Trophoblast cell (in vitro differentiated cells and primary cell): ENCODE results near the gene GPR171.

Experiments used
- DNase-seq, 2 donors: peaks; one replicate each; pipeline ENCODE4 v3.0.0-alpha.2; 2016
- H2AFZ ChIP-seq: 2 replicates; pipeline ENCODE4 v1.6.1; 2013; ENCODE audit warnings: low read length, moderate library complexity, mild to moderate bottlenecking; ENCODE audit not compliant: insufficient read depth, poor library complexity
- H2AK5ac ChIP-seq: 2 replicates; pipeline ENCODE4 v1.6.1; 2013; ENCODE audit warnings: mild to moderate bottlenecking, low read length
- H2BK120ac ChIP-seq: 2 replicates; pipeline ENCODE4 v1.6.1; 2013; ENCODE audit warnings: low read length, mild to moderate bottlenecking, moderate library complexity; ENCODE audit not compliant: insufficient read depth, poor library complexity
- H2BK12ac ChIP-seq: 2 replicates; pipeline ENCODE4 v1.6.1; 2013; ENCODE audit warnings: mild to moderate bottlenecking, low read length, moderate library complexity
- H2BK5ac ChIP-seq: 2 replicates; pipeline ENCODE4 v1.6.1; 2013; ENCODE audit warnings: low read length, low read depth, moderate library complexity, mild to moderate bottlenecking; ENCODE audit not compliant: poor library complexity
- H3K14ac ChIP-seq: 2 replicates; pipeline ENCODE4 v1.6.1; 2013; ENCODE audit warnings: mild to moderate bottlenecking, low read length
- H3K18ac ChIP-seq: 2 replicates; pipeline ENCODE4 v1.6.1; 2013; ENCODE audit warnings: mild to moderate bottlenecking, low read length
- H3K23ac ChIP-seq: 2 replicates; pipeline ENCODE4 v1.6.1; 2013; ENCODE audit warnings: low read length
- H3K27ac ChIP-seq: 2 replicates; pipeline ENCODE4 v1.5.1; 2013; ENCODE audit warnings: low read depth, mild to moderate bottlenecking, inconsistent platforms, low read length, moderate library complexity
- H3K27me3 ChIP-seq: 2 replicates; pipeline ENCODE4 v1.6.1; 2013; ENCODE audit warnings: inconsistent platforms, mild to moderate bottlenecking, low read length, moderate library complexity; ENCODE audit not compliant: insufficient read depth
- H3K36me3 ChIP-seq, 2 experiments: 1 replicate in 1 of 2; 2 replicates in 1 of 2; pipeline ENCODE4 v1.6.1; 2013; ENCODE audit warnings: low read length in 2 of 2, mild to moderate bottlenecking in 2 of 2, moderate library complexity in 1 of 2; ENCODE audit not compliant: insufficient read depth in 2 of 2, control insufficient read depth in 1 of 2
- H3K4ac ChIP-seq: 2 replicates; pipeline ENCODE4 v1.6.1; 2013; ENCODE audit warnings: low read depth, mild to moderate bottlenecking, low read length, moderate library complexity
- H3K4me1 ChIP-seq, 2 experiments: 1 replicate in 1 of 2; 2 replicates in 1 of 2; pipeline ENCODE4 v1.6.1; 2013; ENCODE audit warnings: low read length in 2 of 2, mild to moderate bottlenecking in 2 of 2, moderate library complexity in 1 of 2; ENCODE audit not compliant: insufficient read depth in 2 of 2, control insufficient read depth in 1 of 2
- H3K4me2 ChIP-seq: 2 replicates; pipeline ENCODE4 v1.6.1; 2013; ENCODE audit warnings: inconsistent platforms, mild to moderate bottlenecking, low read length, moderate library complexity
- H3K4me3 ChIP-seq: 2 replicates; pipeline ENCODE4 v1.5.1; 2013; ENCODE audit warnings: mild to moderate bottlenecking, low read depth, low read length, inconsistent platforms
- H3K79me1 ChIP-seq: one replicate; pipeline ENCODE4 v1.6.1; 2013; ENCODE audit warnings: low read length
- H3K79me2 ChIP-seq: 2 replicates; pipeline ENCODE4 v1.6.1; 2013; ENCODE audit warnings: low read length, mild to moderate bottlenecking; ENCODE audit not compliant: control insufficient read depth, insufficient read depth, poor library complexity
- H3K9ac ChIP-seq: 2 replicates; pipeline ENCODE4 v1.6.1; 2013; ENCODE audit warnings: mild to moderate bottlenecking, low read length
- H3K9me3 ChIP-seq: 2 replicates; pipeline ENCODE4 v1.6.1; 2013; ENCODE audit warnings: low read depth, mild to moderate bottlenecking, control low read depth, inconsistent platforms, low read length; ENCODE audit not compliant: insufficient read depth
- H4K12ac ChIP-seq: 2 replicates; pipeline ENCODE4 v1.6.1; 2013; ENCODE audit warnings: low read depth, mild to moderate bottlenecking, low read length, moderate library complexity
- H4K8ac ChIP-seq: 2 replicates; pipeline ENCODE4 v1.6.1; 2013; ENCODE audit warnings: low read depth, mild to moderate bottlenecking, low read length, moderate library complexity
- H4K91ac ChIP-seq: one replicate; pipeline ENCODE4 v1.6.1; 2013; ENCODE audit warnings: low read depth, mild to moderate bottlenecking, low read length, moderate library complexity
- WGBS: extraction: QIAGEN DNeasy Blood & Tissue Kit; methylation state at CpG from one replicate; pipeline ENCODE4 v1.1.7; 2013; ENCODE audit warnings: missing lambda C conversion rate; ENCODE audit not compliant: insufficient read length, insufficient coverage; ENCODE audit errors: extremely low coverage; 5-methylcytosine and 5-hydroxymethylcytosine counted together

GPR171 gene

DNA sequence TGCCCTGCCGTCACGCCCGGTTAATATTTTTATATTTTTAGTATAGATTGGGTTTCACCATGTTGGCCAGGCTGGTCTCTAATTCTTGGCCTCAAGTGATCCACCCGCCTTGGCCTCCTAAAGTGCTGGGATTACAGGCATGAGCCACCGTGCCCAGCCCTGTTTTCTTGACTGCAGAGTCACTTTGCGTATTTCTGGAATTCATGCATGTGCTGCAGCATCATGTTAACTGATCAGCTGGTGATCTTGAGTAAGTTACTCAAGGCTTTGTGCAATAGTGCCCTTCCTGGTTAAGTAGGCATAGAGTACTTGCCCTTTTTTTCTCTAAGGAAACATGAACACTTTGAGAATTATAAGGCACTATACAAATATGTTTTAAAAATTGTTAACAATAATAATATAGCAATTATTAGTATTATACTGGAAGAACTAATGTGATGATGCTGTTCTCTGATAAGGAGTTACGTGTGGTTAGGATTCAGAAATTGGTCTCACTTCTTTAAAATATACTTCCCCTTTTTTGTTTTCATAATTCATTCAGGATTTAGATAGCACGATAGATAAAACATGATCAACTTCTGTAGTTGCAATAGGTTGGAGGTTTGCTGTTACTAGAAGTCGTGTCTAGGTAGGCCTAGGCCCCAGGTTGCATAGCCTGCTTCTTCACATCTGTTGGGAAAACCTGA lies 33.6 kb downstream of the GPR171 start:
- no CpG with 5 or more reads among the region's 9 CpGs for WGBS
- Histone ChIP-seq H4K8ac (no peak overlapping the region), H3K27me3 (no peaks in the 10 kb centered on the region)

DNA sequence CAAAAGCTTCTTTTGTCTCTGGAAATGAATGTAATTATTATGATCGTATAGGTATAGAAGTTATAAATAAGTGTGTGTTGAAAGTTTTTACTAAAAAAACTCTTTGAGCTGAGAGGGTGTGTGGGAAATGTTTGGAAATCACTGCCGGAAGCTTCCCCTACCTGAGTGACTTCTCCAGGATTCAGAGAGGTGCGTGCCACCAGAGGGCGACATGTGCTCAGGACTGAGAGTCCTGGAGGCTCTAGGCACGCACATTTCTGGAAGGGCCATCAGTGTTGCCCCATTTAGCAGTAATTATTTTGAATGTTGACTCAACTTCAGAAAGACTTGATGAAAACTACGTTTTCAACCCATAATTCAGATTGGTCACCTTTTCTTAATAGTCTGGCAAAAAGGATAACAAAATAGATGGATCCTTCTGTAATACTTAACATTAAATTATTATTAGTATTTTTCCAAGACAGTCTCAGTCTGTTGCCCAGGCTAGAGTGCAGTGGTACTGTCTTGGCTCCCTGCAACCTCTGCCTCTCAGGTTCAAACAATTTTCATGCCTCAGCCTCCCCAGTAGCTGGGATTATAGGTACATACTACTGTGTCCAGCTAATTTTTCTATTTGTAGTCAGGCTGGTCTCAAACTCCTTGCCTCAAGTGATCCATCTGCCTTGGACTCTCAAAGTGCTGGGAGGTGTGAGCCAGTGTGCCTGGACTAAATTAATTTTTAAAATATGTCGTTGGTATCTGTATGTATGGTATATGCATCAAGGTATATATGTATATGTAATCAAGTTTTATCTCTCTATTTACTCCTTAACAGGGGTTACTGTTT lies 34.5 kb downstream of the GPR171 start:
- Histone ChIP-seq H3K4me2 (no peak overlapping the region), H3K23ac (no peak overlapping the region), H3K4me1 (no peaks in the 10 kb centered on the region), H3K79me1 (no peaks in the 10 kb centered on the region), H3K27ac (no peak overlapping the region), H2AK5ac (peak overlapping the region; percentile 59), H3K4ac (no peak overlapping the region), H2BK120ac (no peak overlapping the region), H4K12ac (no peak overlapping the region), H2AFZ (no peak overlapping the region), H3K18ac (no peak overlapping the region), H3K4me3 (no peak overlapping the region), H3K36me3 (peaks cover 12 to 24% of the 10 kb centered on the region in 2 experiments), H4K8ac (no peak overlapping the region), H3K9me3 (no peaks in the 10 kb centered on the region), H3K79me2 (peaks cover 4% of the 10 kb centered on the region), H3K14ac (no peak overlapping the region), H2BK5ac (no peak overlapping the region), H3K9ac (no peak overlapping the region), H3K27me3 (no peaks in the 10 kb centered on the region), H4K91ac (no peak overlapping the region), H2BK12ac (no peak overlapping the region)
- DNase-seq, result peak; percentile 72 to 90
- 100% methylated on average over 1 of the region's 7 CpGs for WGBS

More for the DNA sequence above, 33.6 kb downstream of the GPR171 start:
- H3K27ac ChIP-seq, result no peak overlapping the region
- no peaks in the 10 kb centered on the region for H3K79me1 ChIP-seq
- H3K14ac ChIP-seq, result no peak overlapping the region
- H3K4me3 ChIP-seq, result no peak overlapping the region
- peak overlapping the region; percentile 61 for H3K18ac ChIP-seq
- no peak overlapping the region for H3K4ac ChIP-seq
- no peak overlapping the region for H2BK120ac ChIP-seq
- no peak overlapping the region for H2AK5ac ChIP-seq
- H3K79me2 ChIP-seq, result peaks cover 4% of the 10 kb centered on the region
- H4K12ac ChIP-seq, result no peak overlapping the region
- no peak overlapping the region for H3K4me2 ChIP-seq
- H2BK12ac ChIP-seq, result no peak overlapping the region
- H3K9me3 ChIP-seq, result no peaks in the 10 kb centered on the region
- no peak overlapping the region for H2AFZ ChIP-seq
- no peak overlapping the region for H4K91ac ChIP-seq
- no peak overlapping the region for H3K9ac ChIP-seq
- DNase-seq, result peak; percentile 68 to 91
- H3K23ac ChIP-seq, result no peak overlapping the region
- no peak overlapping the region for H2BK5ac ChIP-seq
- H3K36me3 ChIP-seq, result peaks cover 10 to 20% of the 10 kb centered on the region in 2 experiments
- no peaks in the 10 kb centered on the region for H3K4me1 ChIP-seq

DNA sequence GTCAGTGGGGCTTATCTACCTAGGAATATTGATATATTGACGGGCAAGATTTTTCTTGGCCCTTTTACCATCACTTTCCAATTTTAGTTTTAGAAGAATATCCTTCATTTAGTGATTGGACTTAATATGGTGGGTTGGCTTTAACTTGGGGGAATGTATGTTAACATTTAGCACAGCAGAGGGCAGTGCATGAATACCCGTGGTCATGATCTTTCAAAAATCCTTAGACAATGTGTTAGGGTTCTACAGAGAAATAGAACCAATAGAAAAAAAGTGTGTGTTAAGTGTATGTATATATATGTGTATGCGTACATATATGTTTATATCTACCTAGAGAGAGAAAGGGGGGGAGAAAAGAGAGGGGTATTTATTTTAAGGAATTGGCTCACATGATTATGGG lies 36.9 kb downstream of the GPR171 start:
- no peak overlapping the region for H3K4me2 ChIP-seq
- no peak overlapping the region for H2AFZ ChIP-seq
- no peak overlapping the region for H2AK5ac ChIP-seq
- H2BK12ac ChIP-seq, result no peak overlapping the region
- no peak overlapping the region for H3K14ac ChIP-seq
- H4K91ac ChIP-seq, result no peak overlapping the region
- no peak overlapping the region for H3K18ac ChIP-seq
- WGBS, result no CpG with 5 or more reads among the region's 3 CpGs
- no peaks in the 10 kb centered on the region for H3K9me3 ChIP-seq
- H3K4ac ChIP-seq, result no peak overlapping the region
- peaks cover 4% of the 10 kb centered on the region for H3K79me2 ChIP-seq
- no peaks in the 10 kb centered on the region for H3K4me1 ChIP-seq
- H3K36me3 ChIP-seq, result peaks cover 15 to 23% of the 10 kb centered on the region in 2 experiments
- no peak overlapping the region for H3K23ac ChIP-seq
- no peak overlapping the region for H3K9ac ChIP-seq
- no peak overlapping the region for H2BK5ac ChIP-seq
- H3K79me1 ChIP-seq, result no peaks in the 10 kb centered on the region
- H3K27me3 ChIP-seq, result no peaks in the 10 kb centered on the region
- no peak overlapping the region for H3K4me3 ChIP-seq
- no peak for DNase-seq
- no peak overlapping the region for H4K12ac ChIP-seq
- H2BK120ac ChIP-seq, result no peak overlapping the region
- H4K8ac ChIP-seq, result no peak overlapping the region
- H3K27ac ChIP-seq, result no peak overlapping the region

DNA sequence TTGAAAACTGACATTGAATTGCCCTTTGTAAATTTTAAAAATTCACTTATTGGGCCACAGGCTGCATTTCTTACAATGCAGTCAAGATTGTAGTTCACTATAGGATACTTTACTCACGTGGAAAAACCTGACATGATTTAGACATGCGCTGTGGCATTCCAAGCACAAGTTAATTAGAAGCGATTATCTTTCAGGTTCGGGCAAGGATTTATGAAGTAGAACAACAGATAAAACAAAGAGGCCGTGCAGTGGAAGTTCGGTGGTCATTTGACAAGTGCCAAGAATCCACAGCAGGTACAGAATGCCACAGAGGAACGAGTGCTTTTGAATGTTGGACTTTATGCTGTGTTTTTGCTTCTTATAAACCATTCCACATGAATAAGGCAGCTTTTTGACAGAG lies 37.8 kb downstream of the GPR171 start:
- Histone ChIP-seq H3K4me1 (no peaks in the 10 kb centered on the region), H4K91ac (no peak overlapping the region), H2BK120ac (no peak overlapping the region), H2BK12ac (no peak overlapping the region), H3K14ac (no peak overlapping the region), H3K9ac (no peak overlapping the region), H3K79me1 (no peaks in the 10 kb centered on the region), H2BK5ac (no peak overlapping the region), H3K27me3 (no peaks in the 10 kb centered on the region), H4K8ac (no peak overlapping the region), H3K9me3 (no peaks in the 10 kb centered on the region), H3K4me2 (no peak overlapping the region), H3K4me3 (no peak overlapping the region), H3K4ac (no peak overlapping the region), H3K79me2 (peaks cover 4% of the 10 kb centered on the region), H2AK5ac (no peak overlapping the region), H2AFZ (no peak overlapping the region), H3K18ac (no peak overlapping the region), H3K27ac (no peak overlapping the region), H3K23ac (no peak overlapping the region), H3K36me3 (peaks cover 11 to 22% of the 10 kb centered on the region in 2 experiments), H4K12ac (no peak overlapping the region)
- no peak for DNase-seq
- no CpG with 5 or more reads among the region's 7 CpGs for WGBS
